GM19455 (cell line): Measurements from ENCODE around the gene ZNF835.

Experiments
- ATAC-seq: cut with Tn5 transposase; IDR thresholded peaks from one replicate; pipeline ENCODE4 v1.9.1; 2021; ENCODE audit not compliant: unreplicated experiment

Gene ZNF835

DNA sequence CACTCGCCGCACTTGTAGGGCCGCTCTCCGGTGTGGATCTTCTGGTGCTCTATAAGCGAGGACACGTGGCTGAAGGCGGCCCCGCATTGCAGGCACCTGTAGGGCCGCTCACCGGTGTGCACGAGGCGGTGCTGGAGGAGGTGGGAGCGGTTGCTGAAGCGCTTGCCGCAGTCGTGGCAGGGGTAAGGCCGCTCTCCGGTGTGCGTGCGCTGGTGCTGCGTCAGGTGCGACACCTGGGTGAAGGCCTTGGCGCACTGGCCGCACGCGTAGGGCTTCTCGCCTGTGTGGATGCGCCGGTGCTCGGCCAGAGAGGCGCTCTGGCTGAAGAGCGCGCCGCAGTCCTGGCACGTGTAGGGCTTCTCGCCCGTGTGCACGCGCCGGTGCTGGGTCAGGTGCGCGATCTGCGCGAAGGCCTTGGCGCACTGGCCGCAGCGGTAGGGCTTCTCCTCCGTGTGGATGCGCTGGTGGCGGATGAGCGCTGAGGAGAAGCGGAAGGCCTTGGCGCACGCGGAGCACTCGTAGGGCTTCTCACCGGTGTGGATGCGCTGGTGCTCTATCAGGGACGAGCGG is 7.5 kb downstream of the ZNF835 start:
- ATAC-seq: no peak

DNA sequence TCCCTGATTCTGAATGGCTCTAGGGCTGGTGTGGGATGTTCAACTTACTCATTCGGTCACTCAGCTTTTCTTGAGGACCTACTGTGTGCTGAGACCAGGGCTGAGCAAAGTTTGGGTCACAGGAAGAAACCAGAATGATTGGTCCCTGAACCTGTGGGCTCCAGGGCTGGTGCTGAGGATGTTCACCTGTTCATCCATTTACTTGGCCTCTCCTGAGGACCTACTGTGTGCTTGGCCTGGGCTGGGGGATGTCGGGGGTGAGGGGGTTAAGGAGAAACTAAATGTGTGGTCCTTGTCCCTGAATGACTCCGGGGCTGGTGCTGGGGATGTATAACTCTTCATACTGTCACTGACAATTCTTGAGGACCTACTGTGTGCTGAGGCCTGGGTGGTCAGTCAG is 10.3 kb downstream of the ZNF835 start:
- ATAC-seq: no peak

DNA sequence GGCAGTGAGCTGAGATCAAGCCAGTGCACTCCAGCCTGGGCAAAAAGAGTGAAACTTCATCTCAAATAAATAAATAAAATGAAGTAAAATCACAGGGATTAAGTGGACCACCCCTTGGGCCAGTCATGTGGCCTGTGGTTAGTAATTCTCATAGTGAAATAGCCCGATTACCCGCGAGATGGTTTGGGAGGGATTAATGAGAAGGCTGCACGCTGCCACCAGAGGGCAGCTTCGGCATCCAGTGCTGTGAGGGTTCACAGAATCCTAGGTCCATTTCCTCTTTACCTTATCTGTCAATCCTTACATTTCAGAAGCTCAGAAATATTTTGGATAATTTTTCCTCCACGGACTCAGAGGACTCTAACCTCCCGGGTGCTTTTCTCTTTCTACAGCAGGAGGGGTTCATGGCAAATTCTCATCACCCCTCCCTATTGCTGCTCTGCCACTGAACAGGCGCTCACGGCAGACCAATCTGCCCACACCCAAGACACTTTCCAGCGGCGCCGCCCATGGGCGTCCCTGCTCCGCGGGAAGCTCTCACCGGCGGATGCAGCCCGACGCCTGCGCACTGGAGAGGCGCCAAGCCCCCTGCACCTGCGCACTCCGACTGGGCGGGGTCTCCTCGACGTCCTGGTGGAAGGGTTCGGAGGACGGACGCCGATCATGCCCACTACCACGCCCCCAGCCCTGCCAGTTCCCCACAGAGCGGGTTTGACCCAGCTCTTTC is 11.0 kb downstream of the ZNF835 start:
- no peak for ATAC-seq

DNA sequence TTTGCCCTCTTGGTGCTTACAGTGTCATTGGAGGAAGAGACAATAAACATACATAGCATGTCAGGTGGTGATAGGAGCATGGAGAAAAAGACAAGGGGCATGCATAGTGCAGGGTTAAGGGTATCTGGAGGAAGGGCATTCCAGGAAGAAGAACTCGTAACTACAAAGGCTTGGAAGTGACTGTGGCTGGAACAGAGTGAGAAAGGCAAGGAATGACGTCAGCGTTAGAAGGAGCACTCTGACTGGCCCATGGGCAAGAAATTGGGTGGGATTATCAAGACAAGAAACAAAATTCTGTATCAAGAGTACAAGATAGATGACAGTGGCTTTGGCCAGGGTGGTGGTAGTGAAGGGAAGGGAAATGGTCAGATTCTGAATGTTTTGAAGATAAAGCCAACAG is 17.4 kb downstream of the ZNF835 start:
- no peak for ATAC-seq

DNA sequence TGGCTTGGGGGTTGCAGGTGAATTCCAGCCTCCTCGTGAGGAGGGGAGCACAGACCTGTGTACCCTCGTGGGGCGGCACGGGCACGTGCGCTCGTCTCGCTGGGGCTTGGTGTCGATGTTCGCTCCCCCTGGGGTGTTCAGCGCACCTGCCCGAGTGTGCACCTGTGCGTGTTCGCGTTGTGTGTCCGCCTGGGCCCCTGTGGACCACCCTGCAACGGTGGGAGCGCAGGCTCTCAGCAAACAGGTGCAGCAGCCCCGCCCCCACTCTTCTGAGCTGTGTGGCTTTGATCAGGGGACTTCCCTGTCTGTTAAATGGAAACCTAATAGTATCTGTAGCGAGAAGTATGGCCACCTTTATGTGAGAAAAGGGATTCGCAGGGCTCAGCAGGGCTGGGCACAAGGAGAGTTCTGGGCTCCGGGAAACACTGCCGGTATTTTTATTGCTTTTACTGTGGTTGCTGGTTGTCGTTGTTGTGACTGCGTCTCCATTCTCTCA is 28.0 kb downstream of the ZNF835 start:
- no peak for ATAC-seq

DNA sequence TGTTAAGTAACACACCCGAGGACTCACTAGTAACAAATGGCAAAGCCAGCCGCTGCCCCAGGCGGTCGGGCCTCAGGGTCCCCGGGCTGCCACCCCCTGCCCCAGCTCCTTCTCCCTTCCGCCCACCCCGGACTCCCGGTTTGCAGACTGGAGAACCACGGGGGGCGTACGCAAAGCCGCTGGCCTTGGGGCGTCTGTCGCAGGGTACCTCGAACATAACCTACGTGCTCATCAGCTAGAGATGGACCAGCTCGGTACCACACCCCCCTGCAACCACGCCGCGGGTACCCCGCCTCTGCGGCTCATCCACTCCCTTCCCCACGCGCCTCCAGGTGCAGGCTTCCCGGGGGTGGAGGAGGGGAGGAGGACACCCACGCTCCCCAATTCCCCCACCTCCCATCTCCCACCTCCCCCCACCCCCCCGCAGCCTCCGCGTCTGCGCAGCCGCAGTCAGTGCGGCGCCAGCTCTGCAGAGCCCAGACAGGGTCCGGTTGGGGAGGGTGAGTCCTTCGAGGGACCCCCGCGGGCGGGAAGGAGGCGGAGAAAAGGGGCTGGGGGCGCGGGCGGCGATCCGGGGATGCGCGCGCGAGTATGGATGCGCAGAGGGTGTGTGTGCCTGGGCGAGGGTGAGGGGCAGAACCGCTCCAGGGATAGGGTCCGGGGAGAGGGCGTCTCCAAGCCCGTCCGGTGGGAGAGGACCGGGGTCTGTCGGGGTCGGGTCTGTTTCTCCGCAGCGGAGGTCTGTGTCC is 28.7 kb downstream of the ZNF835 start, which contains the start of gene SMIM17:
SMIM17 (plus strand) TSS at position 449 of the 749 bp plus-strand sequence. CDS start 2,509 bp downstream, outside the sequence.
- ATAC-seq: no peak

DNA sequence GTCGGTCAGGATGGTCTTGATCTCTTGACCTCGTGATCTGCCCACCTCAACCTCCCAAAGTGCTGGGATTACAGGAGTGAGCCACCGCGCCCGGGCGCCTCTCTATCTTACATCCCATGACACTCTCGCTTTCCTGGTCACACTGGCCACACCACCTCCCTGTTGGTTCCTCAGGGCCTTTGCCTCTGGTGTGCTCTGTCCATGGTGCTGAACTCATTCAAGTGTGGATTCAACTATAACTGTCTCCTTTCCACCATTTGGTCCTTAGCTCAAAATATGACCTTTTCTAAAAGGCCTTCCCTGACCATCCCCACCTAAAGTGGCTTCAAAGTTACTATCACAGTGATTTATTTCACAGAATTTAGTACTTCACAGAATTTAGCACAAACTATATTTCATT is 32.3 kb downstream of the ZNF835 start:
- no peak for ATAC-seq

DNA sequence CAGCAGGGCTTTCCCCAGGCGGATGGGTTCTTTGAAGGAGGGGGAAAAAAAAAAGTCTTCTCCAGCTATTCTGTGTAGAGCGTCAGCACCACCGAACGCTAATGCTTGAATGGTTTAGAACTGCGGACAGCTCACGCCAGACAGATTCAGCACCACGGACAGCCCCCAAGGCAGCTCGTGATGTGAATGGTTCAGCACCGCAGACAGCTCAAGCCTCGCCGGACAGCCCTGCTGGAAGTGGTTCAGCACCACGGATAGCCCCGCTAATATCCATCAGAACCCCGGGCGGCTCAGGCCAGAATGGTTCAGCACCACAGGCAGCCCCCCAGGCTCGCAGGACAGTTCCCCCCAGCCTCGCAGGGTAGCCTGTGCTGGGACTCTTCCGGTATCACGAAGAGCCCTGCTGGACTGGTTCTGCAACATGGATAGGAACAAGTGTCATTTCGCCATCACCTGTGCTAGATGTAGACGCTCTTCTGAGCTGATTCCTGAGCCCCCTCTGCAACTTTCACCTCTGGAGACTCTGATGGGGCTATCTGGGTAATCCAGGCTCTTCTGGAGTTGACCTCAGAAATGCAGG is 33.5 kb downstream of the ZNF835 start:
- no peak for ATAC-seq

DNA sequence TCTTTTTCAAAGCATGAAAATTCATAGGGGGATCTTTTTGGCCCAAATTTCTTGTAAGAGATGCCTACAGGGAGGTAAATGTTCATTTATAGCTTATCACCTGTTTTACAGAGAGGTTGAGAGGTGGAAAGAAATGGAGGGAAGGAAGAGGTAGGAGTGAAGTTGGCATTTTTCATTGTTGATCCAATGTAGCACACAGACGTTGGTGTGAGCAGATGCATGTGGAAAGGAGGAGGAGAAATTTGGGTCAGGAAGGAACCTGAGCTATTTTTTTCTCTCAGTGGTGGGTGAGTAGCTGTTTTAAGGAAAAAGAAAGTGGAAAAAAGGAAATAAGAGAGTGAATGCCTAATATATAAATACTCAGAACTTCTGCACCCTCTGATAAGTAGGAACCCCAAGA is 38.5 kb downstream of the ZNF835 start:
- ATAC-seq: no peak

DNA sequence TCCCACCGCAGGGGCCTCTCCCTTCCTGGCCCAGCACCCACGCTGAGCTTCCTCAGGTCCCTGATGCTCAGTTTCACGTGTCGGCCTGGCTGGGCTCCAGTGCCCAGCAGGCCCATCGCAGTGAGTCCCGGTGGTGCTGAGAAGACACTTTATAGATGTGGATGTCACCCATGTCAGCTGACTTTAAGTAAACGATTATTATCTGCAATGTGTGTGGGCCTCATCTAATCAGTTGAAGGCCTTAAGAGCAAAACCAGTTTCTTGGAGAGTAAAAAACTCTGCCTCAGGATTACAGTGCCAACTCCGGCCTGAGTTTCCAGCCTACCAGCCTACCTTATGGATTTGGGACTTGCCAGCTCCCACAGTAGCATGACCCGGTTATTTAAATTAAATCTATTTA is 45.8 kb downstream of the ZNF835 start:
- no peak for ATAC-seq

DNA sequence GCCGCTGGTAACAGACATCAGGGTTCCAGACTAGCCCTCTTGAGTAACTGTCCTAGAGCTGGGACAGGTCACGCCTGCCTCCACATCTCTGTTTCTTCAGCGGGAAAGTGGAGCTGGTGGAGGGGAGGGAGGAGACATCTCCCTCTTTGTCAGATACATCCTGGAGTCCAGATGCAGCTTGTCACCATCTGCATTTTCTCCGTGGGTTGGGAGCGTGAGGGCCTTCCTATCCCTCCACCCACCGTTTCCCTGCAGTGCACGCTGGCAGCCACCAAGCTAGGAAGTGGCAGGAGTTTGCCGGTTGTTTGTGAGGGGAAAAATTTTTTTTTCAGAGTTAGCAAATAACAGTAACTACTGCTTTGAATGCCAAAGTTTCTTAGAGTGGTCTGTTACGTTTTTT is 48.6 kb downstream of the ZNF835 start:
- no peak for ATAC-seq

DNA sequence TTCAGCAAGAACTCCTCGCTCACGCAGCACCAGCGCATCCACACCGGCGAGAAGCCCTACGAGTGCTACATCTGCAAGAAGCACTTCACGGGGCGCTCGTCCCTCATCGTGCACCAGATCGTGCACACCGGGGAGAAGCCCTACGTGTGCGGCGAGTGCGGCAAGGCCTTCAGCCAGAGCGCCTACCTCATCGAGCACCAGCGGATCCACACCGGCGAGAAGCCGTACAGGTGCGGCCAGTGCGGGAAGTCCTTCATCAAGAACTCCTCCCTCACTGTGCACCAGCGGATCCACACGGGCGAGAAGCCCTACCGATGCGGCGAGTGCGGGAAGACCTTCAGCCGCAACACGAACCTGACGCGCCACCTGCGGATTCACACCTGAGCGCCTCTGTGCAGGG is 49.2 kb downstream of the ZNF835 start:
- no peak for ATAC-seq

DNA sequence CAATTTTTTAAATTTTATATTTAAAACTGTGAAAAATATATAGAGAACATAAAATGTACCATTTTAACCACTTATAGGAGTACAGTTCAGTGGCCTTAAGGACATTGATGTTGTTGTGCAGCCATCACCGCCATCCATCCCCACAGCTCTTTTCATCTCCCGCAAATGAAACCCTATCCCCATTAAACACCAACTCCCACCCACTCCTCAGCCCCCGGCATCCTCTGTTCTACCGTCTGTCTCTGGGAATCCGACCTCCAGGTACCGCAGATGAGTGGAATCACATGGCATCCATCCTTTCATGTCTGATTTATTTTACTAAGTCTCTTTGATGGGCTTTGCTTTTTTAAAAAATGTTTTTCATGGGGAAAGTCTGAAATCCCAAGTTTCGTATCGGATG is 52.4 kb downstream of the ZNF835 start:
- no peak for ATAC-seq

DNA sequence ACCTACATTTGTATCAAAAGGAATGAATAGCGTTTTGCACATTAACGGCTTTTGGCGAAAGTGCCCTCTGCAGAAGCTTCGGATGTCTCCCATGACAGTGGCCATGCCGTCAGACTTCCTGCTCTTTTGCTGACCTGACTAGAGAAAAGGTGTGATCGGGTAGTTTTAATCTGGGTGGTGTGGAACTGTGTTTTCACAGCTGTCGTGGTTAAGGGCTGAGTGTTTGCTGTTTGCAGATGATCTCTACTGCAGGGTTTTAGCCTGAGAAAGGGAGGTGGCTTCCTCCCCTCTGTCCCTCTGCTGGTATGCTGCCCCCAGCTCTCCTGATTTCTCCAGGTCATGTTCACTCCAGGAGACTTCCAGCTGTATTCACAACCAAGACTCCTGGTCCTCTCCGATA is 54.0 kb downstream of the ZNF835 start:
- ATAC-seq: no peak

DNA sequence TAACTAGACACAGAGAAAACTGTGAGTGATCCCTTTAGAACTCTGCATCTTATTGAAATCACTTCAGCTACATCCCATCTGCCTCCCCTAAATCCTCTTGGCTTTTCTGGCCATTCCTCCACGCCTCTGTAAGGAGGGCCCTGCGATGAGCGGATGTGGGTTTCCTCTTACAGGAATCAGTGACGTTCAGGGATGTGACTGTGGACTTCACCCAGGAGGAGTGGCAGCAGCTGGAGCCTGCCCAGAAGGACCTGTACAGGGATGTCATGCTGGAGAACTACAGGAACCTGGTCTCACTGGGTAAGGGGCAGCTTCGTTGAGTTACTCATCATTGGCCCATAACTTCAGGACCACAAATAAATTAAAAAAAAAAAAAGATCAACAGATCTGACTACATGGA is 57.9 kb downstream of the ZNF835 start:
- ATAC-seq: no peak

DNA sequence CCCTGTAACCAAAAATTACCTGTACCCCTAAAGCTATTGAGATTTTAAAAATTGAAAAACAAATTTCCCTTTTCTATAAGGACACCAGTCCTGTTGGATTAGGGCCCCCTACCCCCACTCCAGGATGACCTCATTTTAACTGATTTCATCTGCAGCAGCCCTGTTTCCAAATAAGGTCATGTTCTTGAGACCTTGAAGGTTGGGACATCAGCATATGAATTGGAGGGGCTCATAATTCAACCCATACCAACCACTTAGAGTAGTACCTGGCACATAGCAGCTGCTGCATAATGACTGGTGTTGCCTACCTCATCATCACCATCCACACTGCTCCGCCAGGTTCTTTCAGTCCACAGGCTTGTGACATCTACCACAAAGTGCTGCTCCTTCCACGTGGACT is 58.8 kb downstream of the ZNF835 start:
- ATAC-seq: no peak
